K562 (cell line): ENCODE results near the gene SCARF2. TPM values are rescaled to one million over a fixed set of nuclear protein-coding genes. Genes with fewer than 3 reads are reported as not detected.

ENCODE experiments used
- NCOR1 ChIP-seq: fragments of 450-650 bp; IDR thresholded peaks from 2 replicates; pipeline ENCODE4 v1.6.1; 2016; ENCODE audit warnings: mild to moderate bottlenecking, moderate library complexity
- PCBP2 ChIP-seq: fragments of 200-400 bp; formaldehyde crosslinking; IDR thresholded peaks from 2 replicates; pipeline ENCODE4 v1.6.1; 2018; ENCODE audit warnings: low read length, low read depth, mild to moderate bottlenecking, moderate library complexity; ENCODE audit not compliant: poor library complexity, severe bottlenecking
- SIX5 ChIP-seq, 2 experiments: IDR thresholded peaks; 2 replicates each; pipeline ENCODE4 v1.6.1; 2011; ENCODE audit warnings: low read length in 2 of 2, borderline replicate concordance in 1 of 2, low read depth in 1 of 2, mild to moderate bottlenecking in 1 of 2, moderate library complexity in 1 of 2; ENCODE audit not compliant: insufficient read depth in 1 of 2
- ZNF24 ChIP-seq: fragments of 450-650 bp; IDR thresholded peaks from 2 replicates; pipeline ENCODE4 v1.6.1; 2016
- ZSCAN29 ChIP-seq: fragments of 450-650 bp; IDR thresholded peaks from 2 replicates; pipeline ENCODE4 v1.6.1; 2017
- polyA plus RNA-seq, 8 experiments: library from polyadenylated mRNA; depleted of rRNA in 4 of 8; stranded (reverse) in 5 of 8; unstranded in 3 of 8; fragments of >200 nt; fragmentation: Nextera tagmentation in 2 of 8; fragmentation: Illumina TruSeq in 1 of 8; extraction: Ambion mirVana in 2 of 8; extraction: Trizol in 1 of 8; gene quantifications; 2 replicates each; pipeline versions ENCODE4 v1.2.1 to v1.2.3, GENCODE V29; 2011 to 2014; ENCODE audit warnings: inconsistent platforms in 1 of 8, missing spikeins in 1 of 8
- total RNA-seq, 7 experiments: library from RNA; depleted of rRNA in 6 of 7; stranded (reverse); fragments of >200 nt in 6 of 7; fragmentation: Illumina TruSeq in 2 of 7; extraction: Trizol in 2 of 7; gene quantifications; 2 replicates each; pipeline versions ENCODE4 v1.2.1 to v1.2.3, GENCODE V29; 2011 to 2021; ENCODE audit warnings: low replicate concordance in 1 of 7
- TF ChIP-seq, protein P1 (sequence below): sonication (generic); formaldehyde crosslinking; IDR thresholded peaks from 2 replicates; pipeline ENCODE4 v1.8.1; 2023; ENCODE audit warnings: missing genetic modification reagents, mild to moderate bottlenecking, borderline replicate concordance
- TF ChIP-seq, protein P2 (sequence below), 2 experiments: fragments of 450-650 bp; IDR thresholded peaks; 2 replicates each; pipeline ENCODE4 v1.6.1; 2016
- TF ChIP-seq, protein P3 (sequence below): fragments of 450-650 bp; formaldehyde crosslinking; IDR thresholded peaks from 2 replicates; pipeline ENCODE4 v1.4.0; 2020; ENCODE audit warnings: mild to moderate bottlenecking
- TF ChIP-seq, protein P4 (sequence below): sonication (generic); formaldehyde crosslinking; IDR thresholded peaks from 2 replicates; pipeline ENCODE4 v1.8.1; 2022; ENCODE audit warnings: missing genetic modification reagents

Gene SCARF2
- total and polyA plus RNA-seq, 9 of the 15 experiments (the other 6 are each of a cell fraction or from before 2014, with no cell fraction given) = 0.06 to 0.32 (median 0.21) TPM; not detected in 5

DNA sequence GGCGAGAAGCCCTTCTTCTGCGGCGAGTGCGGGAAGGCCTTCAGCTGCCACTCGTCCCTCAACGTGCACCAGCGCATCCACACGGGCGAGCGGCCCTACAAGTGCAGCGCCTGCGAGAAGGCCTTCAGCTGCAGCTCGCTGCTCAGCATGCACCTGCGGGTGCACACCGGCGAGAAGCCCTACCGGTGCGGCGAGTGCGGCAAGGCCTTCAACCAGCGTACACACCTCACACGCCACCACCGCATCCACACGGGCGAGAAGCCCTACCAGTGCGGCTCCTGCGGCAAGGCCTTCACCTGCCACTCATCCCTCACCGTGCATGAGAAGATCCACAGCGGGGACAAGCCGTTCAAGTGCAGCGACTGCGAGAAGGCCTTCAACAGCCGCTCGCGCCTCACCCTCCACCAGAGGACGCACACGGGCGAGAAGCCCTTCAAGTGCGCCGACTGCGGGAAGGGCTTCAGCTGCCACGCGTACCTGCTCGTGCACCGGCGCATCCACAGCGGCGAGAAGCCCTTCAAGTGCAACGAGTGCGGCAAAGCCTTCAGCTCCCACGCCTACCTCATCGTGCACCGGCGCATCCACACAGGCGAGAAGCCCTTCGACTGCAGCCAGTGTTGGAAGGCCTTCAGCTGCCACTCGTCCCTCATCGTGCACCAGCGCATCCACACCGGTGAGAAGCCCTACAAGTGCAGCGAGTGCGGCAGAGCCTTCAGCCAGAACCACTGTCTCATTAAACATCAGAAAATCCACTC, 31.5 kb downstream of the SCARF2 start (continued):
- TF ChIP-seq, protein P1, sequence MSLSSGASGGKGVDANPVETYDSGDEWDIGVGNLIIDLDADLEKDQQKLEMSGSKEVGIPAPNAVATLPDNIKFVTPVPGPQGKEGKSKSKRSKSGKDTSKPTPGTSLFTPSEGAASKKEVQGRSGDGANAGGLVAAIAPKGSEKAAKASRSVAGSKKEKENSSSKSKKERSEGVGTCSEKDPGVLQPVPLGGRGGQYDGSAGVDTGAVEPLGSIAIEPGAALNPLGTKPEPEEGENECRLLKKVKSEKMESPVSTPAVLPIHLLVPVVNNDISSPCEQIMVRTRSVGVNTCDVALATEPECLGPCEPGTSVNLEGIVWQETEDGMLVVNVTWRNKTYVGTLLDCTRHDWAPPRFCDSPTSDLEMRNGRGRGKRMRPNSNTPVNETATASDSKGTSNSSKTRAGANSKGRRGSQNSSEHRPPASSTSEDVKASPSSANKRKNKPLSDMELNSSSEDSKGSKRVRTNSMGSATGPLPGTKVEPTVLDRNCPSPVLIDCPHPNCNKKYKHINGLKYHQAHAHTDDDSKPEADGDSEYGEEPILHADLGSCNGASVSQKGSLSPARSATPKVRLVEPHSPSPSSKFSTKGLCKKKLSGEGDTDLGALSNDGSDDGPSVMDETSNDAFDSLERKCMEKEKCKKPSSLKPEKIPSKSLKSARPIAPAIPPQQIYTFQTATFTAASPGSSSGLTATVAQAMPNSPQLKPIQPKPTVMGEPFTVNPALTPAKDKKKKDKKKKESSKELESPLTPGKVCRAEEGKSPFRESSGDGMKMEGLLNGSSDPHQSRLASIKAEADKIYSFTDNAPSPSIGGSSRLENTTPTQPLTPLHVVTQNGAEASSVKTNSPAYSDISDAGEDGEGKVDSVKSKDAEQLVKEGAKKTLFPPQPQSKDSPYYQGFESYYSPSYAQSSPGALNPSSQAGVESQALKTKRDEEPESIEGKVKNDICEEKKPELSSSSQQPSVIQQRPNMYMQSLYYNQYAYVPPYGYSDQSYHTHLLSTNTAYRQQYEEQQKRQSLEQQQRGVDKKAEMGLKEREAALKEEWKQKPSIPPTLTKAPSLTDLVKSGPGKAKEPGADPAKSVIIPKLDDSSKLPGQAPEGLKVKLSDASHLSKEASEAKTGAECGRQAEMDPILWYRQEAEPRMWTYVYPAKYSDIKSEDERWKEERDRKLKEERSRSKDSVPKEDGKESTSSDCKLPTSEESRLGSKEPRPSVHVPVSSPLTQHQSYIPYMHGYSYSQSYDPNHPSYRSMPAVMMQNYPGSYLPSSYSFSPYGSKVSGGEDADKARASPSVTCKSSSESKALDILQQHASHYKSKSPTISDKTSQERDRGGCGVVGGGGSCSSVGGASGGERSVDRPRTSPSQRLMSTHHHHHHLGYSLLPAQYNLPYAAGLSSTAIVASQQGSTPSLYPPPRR (CRISPR knock-in tag) = no peak
- TF ChIP-seq ZSCAN29 = no peak
- no peak for TF ChIP-seq NCOR1
- TF ChIP-seq, protein P2, sequence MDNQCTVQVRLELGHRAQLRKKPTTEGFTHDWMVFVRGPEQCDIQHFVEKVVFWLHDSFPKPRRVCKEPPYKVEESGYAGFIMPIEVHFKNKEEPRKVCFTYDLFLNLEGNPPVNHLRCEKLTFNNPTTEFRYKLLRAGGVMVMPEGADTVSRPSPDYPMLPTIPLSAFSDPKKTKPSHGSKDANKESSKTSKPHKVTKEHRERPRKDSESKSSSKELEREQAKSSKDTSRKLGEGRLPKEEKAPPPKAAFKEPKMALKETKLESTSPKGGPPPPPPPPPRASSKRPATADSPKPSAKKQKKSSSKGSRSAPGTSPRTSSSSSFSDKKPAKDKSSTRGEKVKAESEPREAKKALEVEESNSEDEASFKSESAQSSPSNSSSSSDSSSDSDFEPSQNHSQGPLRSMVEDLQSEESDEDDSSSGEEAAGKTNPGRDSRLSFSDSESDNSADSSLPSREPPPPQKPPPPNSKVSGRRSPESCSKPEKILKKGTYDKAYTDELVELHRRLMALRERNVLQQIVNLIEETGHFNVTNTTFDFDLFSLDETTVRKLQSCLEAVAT (IDR thresholded peaks at IDR 0.05) = peak in 1 of 2 experiments; percentile 46; a peak in 1 of 4 replicates
- TF ChIP-seq, protein P3, sequence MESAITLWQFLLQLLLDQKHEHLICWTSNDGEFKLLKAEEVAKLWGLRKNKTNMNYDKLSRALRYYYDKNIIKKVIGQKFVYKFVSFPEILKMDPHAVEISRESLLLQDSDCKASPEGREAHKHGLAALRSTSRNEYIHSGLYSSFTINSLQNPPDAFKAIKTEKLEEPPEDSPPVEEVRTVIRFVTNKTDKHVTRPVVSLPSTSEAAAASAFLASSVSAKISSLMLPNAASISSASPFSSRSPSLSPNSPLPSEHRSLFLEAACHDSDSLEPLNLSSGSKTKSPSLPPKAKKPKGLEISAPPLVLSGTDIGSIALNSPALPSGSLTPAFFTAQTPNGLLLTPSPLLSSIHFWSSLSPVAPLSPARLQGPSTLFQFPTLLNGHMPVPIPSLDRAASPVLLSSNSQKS (CRISPR knock-in tag) = no peak
- TF ChIP-seq, protein P4, sequence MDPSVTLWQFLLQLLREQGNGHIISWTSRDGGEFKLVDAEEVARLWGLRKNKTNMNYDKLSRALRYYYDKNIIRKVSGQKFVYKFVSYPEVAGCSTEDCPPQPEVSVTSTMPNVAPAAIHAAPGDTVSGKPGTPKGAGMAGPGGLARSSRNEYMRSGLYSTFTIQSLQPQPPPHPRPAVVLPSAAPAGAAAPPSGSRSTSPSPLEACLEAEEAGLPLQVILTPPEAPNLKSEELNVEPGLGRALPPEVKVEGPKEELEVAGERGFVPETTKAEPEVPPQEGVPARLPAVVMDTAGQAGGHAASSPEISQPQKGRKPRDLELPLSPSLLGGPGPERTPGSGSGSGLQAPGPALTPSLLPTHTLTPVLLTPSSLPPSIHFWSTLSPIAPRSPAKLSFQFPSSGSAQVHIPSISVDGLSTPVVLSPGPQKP (CRISPR knock-in tag) = no peak
- no peak for TF ChIP-seq ZNF24
- TF ChIP-seq SIX5 (IDR thresholded peaks at IDR 0.05; ENCODE audit: borderline replicate concordance in 1 of 2, insufficient read depth in 1 of 2, low read depth in 1 of 2, low read length in 2 of 2) = no peak
- no peak for TF ChIP-seq PCBP2
